ENCODE data around the gene MBLAC1. TPM values are rescaled to one million over a fixed set of nuclear protein-coding genes. Genes with fewer than 3 reads are reported as not detected.

MBLAC1 gene
- total RNA-seq (2022; extraction: Qiagen RNA extraction), result 1.8 to 2.7 TPM (median 2.5 TPM) in 5 replicates

DNA sequence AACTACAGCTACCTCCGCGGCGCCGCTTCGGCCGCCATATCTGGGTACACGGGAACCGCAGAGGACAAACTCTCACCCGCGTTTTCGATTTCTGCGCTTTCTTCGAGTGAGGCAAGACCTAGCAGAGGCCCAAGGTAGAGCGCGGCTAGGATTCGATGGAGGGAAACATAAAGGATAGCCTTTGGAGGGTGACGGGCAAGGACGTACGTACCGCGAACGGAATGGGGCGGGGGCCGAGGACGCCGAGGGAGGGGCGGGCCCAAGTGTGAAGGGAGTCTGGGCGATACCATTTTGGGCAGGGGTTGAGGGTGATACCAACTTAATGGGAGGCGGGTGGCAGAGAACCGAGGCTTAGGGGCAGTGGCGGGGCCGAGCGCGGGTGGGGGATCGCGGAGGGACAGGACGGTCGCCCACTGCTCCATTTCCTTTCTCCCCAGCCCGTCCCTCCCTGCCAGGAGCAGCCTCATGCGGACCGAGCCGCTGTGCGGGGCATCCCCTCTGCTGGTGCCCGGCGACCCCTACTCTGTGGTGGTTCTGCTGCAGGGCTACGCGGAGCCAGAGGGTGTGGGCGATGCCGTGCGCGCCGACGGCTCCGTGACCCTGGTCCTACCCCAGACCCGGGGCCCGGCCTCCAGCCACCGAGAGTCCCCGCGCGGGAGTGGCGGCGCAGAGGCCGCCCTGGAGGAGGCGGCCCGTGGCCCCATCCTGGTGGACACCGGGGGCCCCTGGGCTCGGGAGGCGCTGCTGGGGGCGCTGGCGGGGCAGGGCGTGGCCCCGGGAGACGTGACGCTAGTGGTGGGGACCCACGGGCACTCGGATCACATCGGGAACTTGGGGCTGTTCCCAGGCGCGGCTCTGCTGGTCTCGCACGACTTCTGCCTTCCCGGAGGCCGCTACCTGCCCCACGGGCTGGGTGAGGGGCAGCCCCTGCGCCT lies at the start of gene MBLAC1:
MBLAC1 (plus strand) TSS at position 37 of the 935 bp plus-strand sequence; CDS start at position 466, 429 bp downstream.

DNA sequence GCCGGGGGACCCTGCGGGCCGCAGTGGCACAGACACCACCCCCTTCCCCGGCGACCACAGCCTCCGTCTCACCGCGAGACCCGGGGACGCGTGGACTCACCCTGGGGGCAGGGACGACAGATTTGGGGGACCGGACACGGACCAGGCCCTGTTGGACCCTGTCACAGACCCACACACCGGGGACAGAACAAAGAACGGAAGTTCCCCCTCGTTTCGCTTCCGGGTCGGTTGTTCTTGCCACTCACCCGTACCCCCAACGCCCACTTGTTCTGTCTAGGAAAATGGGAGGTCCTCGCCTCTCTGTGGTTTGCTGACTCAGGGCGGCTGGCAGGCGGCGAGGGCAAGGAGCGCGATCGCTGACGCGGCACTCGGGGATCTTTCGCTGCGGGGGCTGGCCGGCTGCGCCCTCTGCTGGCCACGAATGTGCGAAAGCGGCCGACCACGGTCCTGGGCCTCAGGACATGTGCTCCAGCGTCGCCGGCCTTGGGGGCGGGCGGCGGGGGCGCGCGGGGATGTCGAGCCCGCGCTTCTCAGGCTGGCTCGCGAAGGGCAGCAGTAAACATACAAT lies 45.1 kb upstream of the MBLAC1 start, which contains the start of gene ZNF3:
ZNF3 (minus strand) TSS at position 189 of the 568 bp plus-strand sequence. CDS start 4,366 bp downstream, outside the sequence.

GRCh38 chr7:100088621-100089457 lies 37.9 kb upstream of the MBLAC1 start, which contains the start of gene COPS6:
Gene COPS6 (plus strand): TSS chr7:100088969. CDS start chr7:100088991, 22 bp downstream.

DNA sequence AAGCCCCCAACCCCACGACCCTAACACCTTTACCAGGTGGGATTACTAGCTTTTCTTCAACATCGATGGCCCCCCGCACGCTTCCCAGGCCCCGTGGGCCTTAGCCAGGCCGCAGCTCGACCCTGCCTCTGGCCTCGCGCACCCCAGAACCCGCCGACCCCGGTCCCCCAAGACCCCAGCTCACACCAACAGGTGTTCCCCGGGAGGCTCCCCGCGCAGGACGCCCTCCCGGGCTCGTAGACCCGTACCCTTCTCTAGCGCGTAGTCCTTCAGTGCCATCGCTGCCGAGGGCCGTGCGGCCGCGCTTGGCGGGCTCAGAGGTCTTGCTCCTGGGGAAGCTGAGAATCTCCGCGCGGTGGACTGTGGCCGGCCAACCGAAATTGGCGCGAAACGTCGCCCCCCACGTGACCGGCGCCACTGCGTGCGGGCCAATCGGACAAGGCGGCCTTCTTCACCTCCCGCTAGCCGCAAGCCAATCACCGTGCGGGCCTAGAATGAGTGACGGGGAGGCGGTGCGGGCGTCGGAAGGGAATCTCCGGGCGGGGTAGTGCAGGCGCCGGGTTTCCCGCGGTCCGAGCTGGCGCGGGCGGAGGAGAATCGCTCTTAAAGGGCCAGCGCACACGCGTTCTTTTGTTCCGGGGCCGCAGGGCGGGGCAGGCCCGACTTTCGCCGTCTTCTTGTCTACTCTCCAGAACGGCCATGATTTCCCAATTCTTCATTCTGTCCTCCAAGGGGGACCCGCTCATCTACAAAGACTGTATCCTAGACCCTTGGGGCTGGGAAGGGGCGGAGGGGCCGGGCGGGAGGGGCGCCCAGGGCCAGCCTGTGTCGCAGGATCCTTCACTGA lies 25.5 kb upstream of the MBLAC1 start, which contains the start of the genes AP4M1 and MCM7:
AP4M1 (plus strand) TSS at position 628 of the 847 bp plus-strand sequence; CDS start at position 700, 72 bp downstream.
MCM7 (minus strand) TSS at position 382 of the 847 bp plus-strand sequence; CDS start at position 279, 103 bp downstream.

GRCh38 chr7:100119072-100119969 lies 7.4 kb upstream of the MBLAC1 start, which contains the start of the genes CNPY4 and TAF6:
Gene CNPY4 (plus strand): TSS chr7:100119634. CDS start chr7:100119745, 111 bp downstream.
Gene TAF6 (minus strand): TSS chr7:100119358. CDS start chr7:100114209, 5,149 bp downstream.

GRCh38 chr7:100148559-100149328 lies 22.0 kb downstream of the MBLAC1 start, which contains the start of gene LAMTOR4:
Gene LAMTOR4 (plus strand): TSS chr7:100148918. CDS start chr7:100148973, 55 bp downstream.

DNA sequence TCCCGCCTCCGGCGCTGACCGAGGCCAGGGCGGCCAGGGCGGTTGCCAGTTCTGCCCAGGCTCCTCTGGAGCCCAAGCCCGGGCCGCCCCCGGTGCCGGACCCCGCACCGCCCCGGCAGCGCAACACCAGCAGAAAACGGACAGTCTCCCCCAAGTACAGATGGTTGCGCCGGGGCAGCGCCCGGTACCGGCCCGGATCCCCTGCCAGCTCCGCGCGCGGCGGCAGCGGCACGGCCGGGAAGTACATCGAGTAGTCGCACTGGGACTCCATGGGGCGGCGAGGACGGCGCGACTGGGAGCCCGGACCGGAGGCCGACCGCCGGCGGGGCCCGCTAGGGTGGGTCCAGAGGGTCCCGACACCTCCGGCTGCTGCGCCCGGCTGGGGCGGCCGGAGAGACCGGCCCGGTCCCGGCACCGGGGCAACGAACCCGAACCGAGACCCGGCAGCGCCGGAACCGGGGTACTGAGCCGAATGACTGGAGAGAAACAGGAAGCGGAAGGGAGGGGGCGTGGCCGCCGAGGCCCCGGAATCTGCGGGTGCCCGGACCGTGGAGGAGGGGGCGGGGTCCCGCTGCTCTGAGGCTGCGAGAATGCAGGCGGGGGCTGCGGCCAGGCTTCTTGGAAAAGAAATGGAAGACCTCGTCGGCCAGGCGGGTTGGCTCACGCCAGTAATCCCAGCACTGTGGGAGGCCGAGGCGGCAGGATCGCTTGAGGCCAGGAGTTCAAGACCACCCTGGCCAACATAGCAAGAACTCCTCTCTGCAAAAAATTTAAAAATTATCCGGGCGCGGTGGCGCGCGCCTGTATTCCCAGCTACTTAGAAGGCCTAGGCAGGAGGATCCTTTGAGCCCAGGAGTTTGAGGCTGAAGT lies 31.7 kb downstream of the MBLAC1 start, which contains the start of gene TRAPPC14:
TRAPPC14 (minus strand) TSS at position 495 of the 870 bp plus-strand sequence; CDS start at position 271, 224 bp downstream.

GRCh38 chr7:100177045-100178001 lies 50.6 kb downstream of the MBLAC1 start, which contains the start of the genes GPC2 and STAG3:
Gene GPC2 (minus strand): TSS chr7:100177381. CDS start chr7:100177199, 182 bp downstream.
Gene STAG3 (plus strand): TSS chr7:100177918. CDS start chr7:100180557, 2,639 bp downstream.

Other genes with a start within 250 kb of the MBLAC1 start
- gene OR2AE1, start 249.9 kb upstream of the MBLAC1 start, total RNA-seq (2022; extraction: Qiagen RNA extraction), result not detected in 5 replicates
- gene TRIM4, start 207.4 kb upstream of the MBLAC1 start, total RNA-seq (2022; extraction: Qiagen RNA extraction), result 24.5 to 26.8 TPM (median 25.8 TPM) in 5 replicates
- gene GJC3, start 197.3 kb upstream of the MBLAC1 start, total RNA-seq (2022; extraction: Qiagen RNA extraction), result 0.08 to 0.15 TPM (median 0.09 TPM) in 3 of 5 replicates, not detected in the others
- gene AZGP1, start 150.9 kb upstream of the MBLAC1 start, total RNA-seq (2022; extraction: Qiagen RNA extraction), result 0.21 to 0.22 TPM in 2 of 5 replicates, not detected in the others
- gene ZKSCAN1, start 111.4 kb upstream of the MBLAC1 start, total RNA-seq (2022; extraction: Qiagen RNA extraction), result 7.5 to 12.8 TPM (median 10.7 TPM) in 5 replicates
- gene ZSCAN21, start 77.2 kb upstream of the MBLAC1 start, total RNA-seq (2022; extraction: Qiagen RNA extraction), result 10.5 to 11.7 TPM (median 11.0 TPM) in 5 replicates
- 18.4 to 21.8 TPM (median 20.4 TPM) in 5 replicates for gene ZNF3, start 45.2 kb upstream of the MBLAC1 start, total RNA-seq (2022; extraction: Qiagen RNA extraction)
- 155 to 191 TPM (median 173 TPM) in 5 replicates for gene COPS6, start 38.0 kb upstream of the MBLAC1 start, total RNA-seq (2022; extraction: Qiagen RNA extraction)
- gene MCM7, start 25.6 kb upstream of the MBLAC1 start, total RNA-seq (2022; extraction: Qiagen RNA extraction), result 214 to 235 TPM (median 230 TPM) in 5 replicates
- 12.2 to 13.3 TPM (median 12.9 TPM) in 5 replicates for gene AP4M1, start 25.3 kb upstream of the MBLAC1 start, total RNA-seq (2022; extraction: Qiagen RNA extraction)
- gene TAF6, start 7.6 kb upstream of the MBLAC1 start, total RNA-seq (2022; extraction: Qiagen RNA extraction), result 54.7 to 70.6 TPM (median 67.5 TPM) in 5 replicates
- 8.1 to 10.4 TPM (median 9.5 TPM) in 5 replicates for gene CNPY4, start 7.3 kb upstream of the MBLAC1 start, total RNA-seq (2022; extraction: Qiagen RNA extraction)
- 122 to 148 TPM (median 137 TPM) in 5 replicates for gene LAMTOR4, start 22.0 kb downstream of the MBLAC1 start, total RNA-seq (2022; extraction: Qiagen RNA extraction)
- gene TRAPPC14, start 31.8 kb downstream of the MBLAC1 start, total RNA-seq (2022; extraction: Qiagen RNA extraction), result 7.3 to 14.2 TPM (median 12.1 TPM) in 5 replicates
- gene GAL3ST4, start 41.6 kb downstream of the MBLAC1 start, total RNA-seq (2022; extraction: Qiagen RNA extraction), result 0.04 to 0.09 TPM (median 0.05 TPM) in 4 of 5 replicates, not detected in the other
- gene GPC2, start 50.4 kb downstream of the MBLAC1 start, total RNA-seq (2022; extraction: Qiagen RNA extraction), result 0.39 to 0.75 TPM (median 0.69 TPM) in 5 replicates
- 0.16 to 0.35 TPM (median 0.24 TPM) in 4 of 5 replicates, not detected in the other for gene STAG3, start 51.0 kb downstream of the MBLAC1 start, total RNA-seq (2022; extraction: Qiagen RNA extraction)
- gene PVRIG, start 93.0 kb downstream of the MBLAC1 start, total RNA-seq (2022; extraction: Qiagen RNA extraction), result not detected in 5 replicates
- not detected in 5 replicates for gene SPDYE3, start 180.7 kb downstream of the MBLAC1 start, total RNA-seq (2022; extraction: Qiagen RNA extraction)
- gene PILRB, start 231.2 kb downstream of the MBLAC1 start, total RNA-seq (2022; extraction: Qiagen RNA extraction), result 12.1 to 32.0 TPM (median 25.1 TPM) in 5 replicates
- 3.0 to 5.8 TPM (median 5.0 TPM) in 5 replicates for gene PILRA, start 246.5 kb downstream of the MBLAC1 start, total RNA-seq (2022; extraction: Qiagen RNA extraction)

Measured in A549 treated with dexamethasone at 1 μM for 4 hours (cell line).